Fibroblast of mammary gland (primary cell): ENCODE measurements around the gene STIL.
"Not testable (repeated sequence)": the region's sequence is repeated elsewhere in the genome, so short reads cannot be mapped to it uniquely, and the experiment has no call there.

Source experiments
- DNase-seq: peaks from one replicate; pipeline ENCODE4 v3.0.0-alpha.2; 2010; ENCODE audit warnings: low read depth
- H3K4me3 ChIP-seq: 2 replicates; pipeline ENCODE4 v1.5.1; 2011; ENCODE audit warnings: low read depth, mild to moderate bottlenecking, low read length, moderate library complexity; ENCODE audit not compliant: control insufficient read depth
- CTCF ChIP-seq: conservative IDR thresholded peaks from 2 replicates; pipeline ENCODE4 v1.5.1; 2011; ENCODE audit warnings: low read depth, low read length, inconsistent platforms; ENCODE audit not compliant: control insufficient read depth, insufficient read depth

The STIL gene

GRCh38 chr1:47295579-47295978 is 18.4 kb downstream of the STIL start:
- H3K4me3 ChIP-seq, result no peak overlapping the region
- no peak for DNase-seq
- no peak for TF ChIP-seq CTCF

GRCh38 chr1:47294863-47295262 is 19.1 kb downstream of the STIL start:
- not testable (repeated sequence) for DNase-seq, H3K4me3 ChIP-seq

GRCh38 chr1:47288116-47288515 is 25.8 kb downstream of the STIL start:
- not testable (repeated sequence) for DNase-seq, H3K4me3 ChIP-seq

GRCh38 chr1:47280142-47280541 is 33.8 kb downstream of the STIL start:
- no peak for TF ChIP-seq CTCF
- peak; percentile 60 for DNase-seq
- no peak overlapping the region for H3K4me3 ChIP-seq

GRCh38 chr1:47276850-47277249 is 37.1 kb downstream of the STIL start:
- no peak overlapping the region for H3K4me3 ChIP-seq
- no peak for TF ChIP-seq CTCF
- no peak for DNase-seq

GRCh38 chr1:47275811-47276210 is 38.1 kb downstream of the STIL start:
- peak; percentile 1 for DNase-seq
- H3K4me3 ChIP-seq, result not testable (repeated sequence)

- DNase-seq, H3K4me3 ChIP-seq: not testable (repeated sequence)
These were observed 48.4 kb downstream of the STIL start for GRCh38 chr1:47265529-47265928.

- TF ChIP-seq CTCF, result peak; percentile 71
- peak; percentile 54 for DNase-seq
- no peak overlapping the region for H3K4me3 ChIP-seq
These were observed 51.0 kb downstream of the STIL start for GRCh38 chr1:47262787-47263413.

- DNase-seq, result no peak
- TF ChIP-seq CTCF, result no peak
- H3K4me3 ChIP-seq, result no peak overlapping the region
These were observed 56.7 kb downstream of the STIL start for GRCh38 chr1:47257224-47257623.
